Measurements from ENCODE around the gene ATRX. TPM values are rescaled to one million over a fixed set of nuclear protein-coding genes. Genes with fewer than 3 reads are reported as not detected.

ATRX gene
- total RNA-seq, 1 donor from 2014 or later, result 106 TPM

DNA sequence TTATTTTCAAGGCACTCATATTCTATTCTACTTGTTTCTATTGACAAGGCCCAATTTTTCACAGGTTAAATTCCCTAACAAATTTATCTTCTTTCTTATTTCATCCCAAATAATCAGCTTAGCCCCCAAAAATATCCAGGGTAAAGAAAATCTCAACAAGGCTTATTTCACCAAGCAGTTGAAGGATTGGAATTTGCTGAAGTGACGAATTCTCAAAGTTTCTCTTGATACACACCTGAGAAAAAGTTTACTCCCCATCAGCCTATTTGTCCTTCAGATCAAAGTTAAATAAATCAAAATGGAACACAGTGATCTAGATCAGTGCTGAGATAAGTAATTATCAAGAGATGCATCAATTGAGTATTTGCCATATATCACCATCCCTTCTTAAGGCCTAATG lies 106.9 kb downstream of the ATRX start:
- no peaks in the 10 kb centered on the region for H3K27me3 ChIP-seq (ENCODE audit: insufficient read depth, low read length)
- H3K4me1 ChIP-seq (ENCODE audit: insufficient read depth, low read length), result no peaks in the 10 kb centered on the region
- Mint-ChIP-seq H3K36me3 (ENCODE audit: low read depth, unreplicated experiment) (no peaks in the 10 kb centered on the region), H3K27ac (ENCODE audit: unreplicated experiment) (no peak overlapping the region), H3K4me3 (ENCODE audit: unreplicated experiment) (no peak overlapping the region), H3K9me3 (ENCODE audit: unreplicated experiment) (no peaks in the 10 kb centered on the region), H3K27me3 (ENCODE audit: low read depth, unreplicated experiment) (no peaks in the 10 kb centered on the region), H3K4me1 (ENCODE audit: low read depth, unreplicated experiment) (no peaks in the 10 kb centered on the region)
- peaks cover 4% of the 10 kb centered on the region for H4K20me1 ChIP-seq (ENCODE audit: insufficient read depth, low read length)
- TF ChIP-seq EZH2 (IDR thresholded peaks at IDR 0.05; ENCODE audit: insufficient read depth, low read length), result no peak
- TF ChIP-seq, protein P1, sequence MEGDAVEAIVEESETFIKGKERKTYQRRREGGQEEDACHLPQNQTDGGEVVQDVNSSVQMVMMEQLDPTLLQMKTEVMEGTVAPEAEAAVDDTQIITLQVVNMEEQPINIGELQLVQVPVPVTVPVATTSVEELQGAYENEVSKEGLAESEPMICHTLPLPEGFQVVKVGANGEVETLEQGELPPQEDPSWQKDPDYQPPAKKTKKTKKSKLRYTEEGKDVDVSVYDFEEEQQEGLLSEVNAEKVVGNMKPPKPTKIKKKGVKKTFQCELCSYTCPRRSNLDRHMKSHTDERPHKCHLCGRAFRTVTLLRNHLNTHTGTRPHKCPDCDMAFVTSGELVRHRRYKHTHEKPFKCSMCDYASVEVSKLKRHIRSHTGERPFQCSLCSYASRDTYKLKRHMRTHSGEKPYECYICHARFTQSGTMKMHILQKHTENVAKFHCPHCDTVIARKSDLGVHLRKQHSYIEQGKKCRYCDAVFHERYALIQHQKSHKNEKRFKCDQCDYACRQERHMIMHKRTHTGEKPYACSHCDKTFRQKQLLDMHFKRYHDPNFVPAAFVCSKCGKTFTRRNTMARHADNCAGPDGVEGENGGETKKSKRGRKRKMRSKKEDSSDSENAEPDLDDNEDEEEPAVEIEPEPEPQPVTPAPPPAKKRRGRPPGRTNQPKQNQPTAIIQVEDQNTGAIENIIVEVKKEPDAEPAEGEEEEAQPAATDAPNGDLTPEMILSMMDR (IDR thresholded peaks at IDR 0.05; ENCODE audit: insufficient read depth, low read depth, low read length), result no peak
- H3K9ac ChIP-seq (ENCODE audit: low read length), result no peak overlapping the region
- no peak for DNase-seq (ENCODE audit: low read depth)
- no peaks in the 10 kb centered on the region for H3K9me3 ChIP-seq (ENCODE audit: insufficient read depth, low read depth, low read length)
- no peaks in the 10 kb centered on the region for H3K79me2 ChIP-seq (ENCODE audit: insufficient read depth, low read length)
- H3K36me3 ChIP-seq (ENCODE audit: insufficient read depth, low read length), result peaks cover 5% of the 10 kb centered on the region
- no peak overlapping the region for H2AFZ ChIP-seq (ENCODE audit: low read depth, low read length)
- no peak overlapping the region for H3K4me2 ChIP-seq (ENCODE audit: low read length)
- H3K4me3 ChIP-seq (ENCODE audit: insufficient read depth, low read depth, low read length), result no peak overlapping the region
- no peak overlapping the region for H3K27ac ChIP-seq (ENCODE audit: low read depth, low read length)
- no peak for FAIRE-seq

DNA sequence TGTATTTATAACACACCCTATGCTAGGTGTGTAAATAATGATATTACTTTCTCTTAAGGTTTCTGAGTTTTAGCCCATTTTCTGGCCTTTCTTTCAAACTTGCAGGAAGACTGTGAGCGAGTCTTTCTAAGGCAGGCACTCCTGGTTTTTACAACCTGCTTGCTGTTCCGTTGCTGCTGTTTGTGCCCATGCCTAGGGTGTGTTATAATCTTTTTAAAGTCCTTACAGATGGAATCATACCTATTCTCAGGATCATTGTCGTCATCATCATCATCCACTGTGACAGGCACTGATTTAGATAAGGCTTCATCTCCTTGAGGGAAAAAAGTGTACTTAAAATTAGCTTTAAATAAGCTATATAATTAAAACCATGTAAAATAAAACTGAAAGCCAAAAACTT lies 110.0 kb downstream of the ATRX start:
- no peaks in the 10 kb centered on the region for H3K9me3 ChIP-seq (ENCODE audit: insufficient read depth, low read depth, low read length)
- no peaks in the 10 kb centered on the region for H3K27me3 Mint-ChIP-seq (ENCODE audit: low read depth, unreplicated experiment)
- no peak for TF ChIP-seq EZH2 (IDR thresholded peaks at IDR 0.05; ENCODE audit: insufficient read depth, low read length)
- TF ChIP-seq, protein P1 (IDR thresholded peaks at IDR 0.05; ENCODE audit: insufficient read depth, low read depth, low read length), result no peak
- H3K4me1 ChIP-seq (ENCODE audit: insufficient read depth, low read length), result no peaks in the 10 kb centered on the region
- no peak overlapping the region for H3K9ac ChIP-seq (ENCODE audit: low read length)
- no peaks in the 10 kb centered on the region for H3K9me3 Mint-ChIP-seq (ENCODE audit: unreplicated experiment)
- H4K20me1 ChIP-seq (ENCODE audit: insufficient read depth, low read length), result peaks cover 4% of the 10 kb centered on the region
- no peaks in the 10 kb centered on the region for H3K36me3 Mint-ChIP-seq (ENCODE audit: low read depth, unreplicated experiment)
- H3K4me3 Mint-ChIP-seq (ENCODE audit: unreplicated experiment), result no peak overlapping the region
- no peaks in the 10 kb centered on the region for H3K4me1 Mint-ChIP-seq (ENCODE audit: low read depth, unreplicated experiment)
- DNase-seq (ENCODE audit: low read depth), result no peak
- H3K36me3 ChIP-seq (ENCODE audit: insufficient read depth, low read length), result no peaks in the 10 kb centered on the region
- no peak overlapping the region for H3K4me3 ChIP-seq (ENCODE audit: insufficient read depth, low read depth, low read length)
- H2AFZ ChIP-seq (ENCODE audit: low read depth, low read length), result no peak overlapping the region
- no peak for FAIRE-seq
- no peaks in the 10 kb centered on the region for H3K27me3 ChIP-seq (ENCODE audit: insufficient read depth, low read length)
- no peak overlapping the region for H3K27ac Mint-ChIP-seq (ENCODE audit: unreplicated experiment)
- H3K27ac ChIP-seq (ENCODE audit: low read depth, low read length), result no peak overlapping the region
- H3K4me2 ChIP-seq (ENCODE audit: low read length), result no peak overlapping the region
- no peaks in the 10 kb centered on the region for H3K79me2 ChIP-seq (ENCODE audit: insufficient read depth, low read length)

DNA sequence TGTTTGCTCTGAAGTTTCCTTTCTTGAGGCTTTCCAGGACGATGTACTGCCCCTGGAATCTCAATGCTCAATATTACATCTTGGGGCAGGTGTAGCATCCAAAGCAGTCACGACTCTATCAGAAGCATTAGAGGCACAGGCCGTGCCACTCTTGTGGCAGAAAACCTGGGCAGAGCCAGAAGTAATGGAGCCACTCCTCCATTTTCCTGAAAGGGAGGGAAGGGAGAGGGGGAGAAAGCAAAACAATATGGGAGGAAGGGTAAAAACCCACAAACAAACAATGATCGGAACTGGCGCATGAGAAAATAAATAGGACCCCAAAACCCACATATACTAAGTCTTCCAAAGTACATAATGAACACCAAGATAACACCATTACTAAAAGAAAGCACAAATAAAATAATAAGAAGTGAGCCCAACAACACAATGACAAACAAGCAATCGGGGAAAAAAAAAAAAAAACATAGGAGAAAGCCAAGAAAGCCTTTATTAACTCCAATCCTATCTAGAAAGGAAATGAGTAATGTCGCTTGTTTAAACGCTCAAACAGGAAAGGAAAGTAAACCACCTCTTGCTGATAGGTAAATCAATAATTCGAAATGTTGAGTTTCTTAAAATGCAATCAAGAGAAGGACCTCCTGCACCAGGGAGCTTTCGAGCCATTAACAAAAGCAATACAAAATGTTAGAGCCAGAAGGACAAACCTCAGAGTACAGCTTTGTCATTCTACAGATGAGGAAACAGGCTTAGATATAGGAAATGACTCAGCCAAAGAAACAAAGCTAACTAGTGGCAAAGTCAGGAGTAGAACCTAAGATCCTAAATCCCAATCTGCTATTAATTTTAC lies 117.4 kb downstream of the ATRX start:
- FAIRE-seq (peak; percentile 84), DNase-seq (ENCODE audit: low read depth) (peak; percentile 36)
- Mint-ChIP-seq H3K27ac (ENCODE audit: unreplicated experiment) (peak overlapping the region; percentile 66), H3K36me3 (ENCODE audit: low read depth, unreplicated experiment) (no peaks in the 10 kb centered on the region), H3K9me3 (ENCODE audit: unreplicated experiment) (no peaks in the 10 kb centered on the region), H3K27me3 (ENCODE audit: low read depth, unreplicated experiment) (no peaks in the 10 kb centered on the region), H3K4me3 (ENCODE audit: unreplicated experiment) (no peak overlapping the region), H3K4me1 (ENCODE audit: low read depth, unreplicated experiment) (peaks cover 5% of the 10 kb centered on the region)
- H3K36me3 ChIP-seq (ENCODE audit: insufficient read depth, low read length), result peaks cover 4% of the 10 kb centered on the region
- H3K4me3 ChIP-seq (ENCODE audit: insufficient read depth, low read depth, low read length), result no peak overlapping the region
- peaks cover 7% of the 10 kb centered on the region for H4K20me1 ChIP-seq (ENCODE audit: insufficient read depth, low read length)
- TF ChIP-seq, protein P1 (IDR thresholded peaks at IDR 0.05; ENCODE audit: insufficient read depth, low read depth, low read length), result no peak
- no peak for TF ChIP-seq EZH2 (IDR thresholded peaks at IDR 0.05; ENCODE audit: insufficient read depth, low read length)
- H3K4me1 ChIP-seq (ENCODE audit: insufficient read depth, low read length), result peaks cover 5% of the 10 kb centered on the region
- peak overlapping the region; percentile 33 for H3K27ac ChIP-seq (ENCODE audit: low read depth, low read length)
- H3K9ac ChIP-seq (ENCODE audit: low read length), result no peak overlapping the region
- no peaks in the 10 kb centered on the region for H3K27me3 ChIP-seq (ENCODE audit: insufficient read depth, low read length)
- H3K79me2 ChIP-seq (ENCODE audit: insufficient read depth, low read length), result no peaks in the 10 kb centered on the region
- no peaks in the 10 kb centered on the region for H3K9me3 ChIP-seq (ENCODE audit: insufficient read depth, low read depth, low read length)
- peak overlapping the region; percentile 77 for H3K4me2 ChIP-seq (ENCODE audit: low read length)
- H2AFZ ChIP-seq (ENCODE audit: low read depth, low read length), result no peak overlapping the region

Data from astrocyte (in vitro differentiated cells and primary cell).